Skeletal muscle satellite cell (primary cell): ENCODE data around the gene NVL.
"Not testable (repeated sequence)": the region's sequence is repeated elsewhere in the genome, so short reads cannot be mapped to it uniquely, and the experiment has no call there.

Experiments used
- H3K27me3 ChIP-seq: 2 replicates; pipeline ENCODE4 v1.7.0; 2013; ENCODE audit warnings: low read length; ENCODE audit not compliant: control insufficient read depth, insufficient read depth
- H3K36me3 ChIP-seq: 2 replicates; pipeline ENCODE4 v1.7.0; 2013; ENCODE audit warnings: mild to moderate bottlenecking, control low read depth, low read length; ENCODE audit not compliant: insufficient read depth
- H3K4me1 ChIP-seq: 2 replicates; pipeline ENCODE4 v1.7.0; 2013; ENCODE audit warnings: low read length; ENCODE audit not compliant: control insufficient read depth, insufficient read depth
- H3K4me2 ChIP-seq: 2 replicates; pipeline ENCODE4 v1.7.0; 2013; ENCODE audit warnings: mild to moderate bottlenecking, low read length
- H3K4me3 ChIP-seq: 2 replicates; pipeline ENCODE4 v1.7.0; 2013; ENCODE audit warnings: low read length
- H3K9ac ChIP-seq: 2 replicates; pipeline ENCODE4 v1.7.0; 2013; ENCODE audit warnings: mild to moderate bottlenecking, low read depth, low read length, moderate library complexity
- H3K9me3 ChIP-seq: replicated peaks from 2 replicates; pipeline ENCODE4 v1.7.0; 2013; ENCODE audit warnings: mild to moderate bottlenecking, control low read depth, low read length

NVL gene

DNA sequence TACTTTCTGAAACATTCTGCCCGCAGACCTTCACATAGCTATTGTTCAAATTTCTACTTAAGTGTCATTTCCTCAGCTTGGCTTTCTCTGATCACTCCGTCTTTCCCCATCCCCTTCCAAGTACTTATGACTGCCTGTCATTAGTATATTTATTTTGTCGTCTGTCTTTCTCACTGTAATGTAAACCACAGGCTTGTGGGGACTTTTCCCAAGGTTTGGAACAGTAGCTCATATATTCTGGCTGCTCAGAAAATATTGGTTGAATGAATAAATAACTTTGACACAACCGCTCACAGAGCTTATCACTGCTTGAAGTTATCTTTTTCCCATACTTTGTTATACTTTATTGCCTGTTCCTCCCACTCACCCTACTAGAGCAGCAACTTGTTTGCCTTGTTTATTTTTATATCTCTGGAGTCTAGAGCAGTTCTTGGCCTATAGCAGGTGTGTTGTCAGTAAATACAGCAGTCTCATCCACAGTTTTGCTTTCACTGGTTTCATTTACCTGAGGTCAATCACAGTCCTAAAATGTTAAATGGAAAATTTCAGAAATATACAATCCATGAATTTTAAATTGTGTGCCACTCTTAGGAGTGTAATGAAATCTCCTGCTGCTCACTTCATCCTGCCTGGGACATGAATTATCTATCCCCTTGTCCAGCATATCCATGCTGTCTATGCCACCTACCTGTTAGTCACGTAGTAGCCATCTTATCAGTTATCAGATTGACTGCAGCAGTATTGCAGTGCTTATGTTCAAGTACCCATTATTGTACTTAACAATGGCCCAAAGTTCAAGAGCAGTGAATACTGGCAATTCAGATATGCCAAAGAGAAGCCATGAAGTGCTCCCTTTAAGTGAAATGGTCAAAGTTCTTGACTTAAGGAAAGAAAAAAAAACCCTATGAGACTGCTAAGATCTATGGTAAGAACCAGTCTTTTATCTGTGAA lies 24.3 kb upstream of the NVL start:
- no peaks in the 10 kb centered on the region for H3K9me3 ChIP-seq

DNA sequence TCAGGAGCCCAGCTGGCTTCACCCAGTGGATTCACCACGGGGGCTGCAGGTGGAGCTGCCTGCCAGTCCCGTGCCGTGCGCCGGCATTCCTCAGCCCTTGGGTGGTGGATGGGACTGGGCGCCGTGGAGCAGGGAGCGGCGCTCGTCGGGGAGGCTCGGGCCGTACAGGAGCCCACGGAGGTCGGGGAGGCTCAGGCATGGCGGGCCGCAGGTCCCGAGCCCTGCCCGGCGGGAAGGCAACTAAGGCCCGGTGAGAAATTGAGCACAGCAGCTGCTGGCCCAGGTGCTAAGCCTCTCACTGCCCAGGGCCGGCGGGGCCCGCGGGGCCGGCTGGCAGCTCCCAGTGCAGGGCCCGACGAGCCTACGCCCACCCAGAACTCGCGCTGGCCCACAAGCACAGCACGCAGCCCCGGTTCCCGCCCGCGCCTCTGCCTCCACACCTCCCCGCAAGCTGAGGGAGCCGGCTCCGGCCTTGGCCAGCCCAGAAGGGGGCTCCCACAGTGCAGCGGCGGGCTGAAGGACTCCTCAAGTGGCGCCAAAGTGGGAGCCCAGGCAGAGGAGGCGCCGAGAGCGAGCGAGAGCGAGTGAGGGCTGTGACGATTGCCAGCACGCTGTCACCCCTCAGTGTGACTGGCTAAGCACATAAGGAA lies 22.6 kb upstream of the NVL start:
- not testable (repeated sequence) for H3K4me3 ChIP-seq, H3K4me1 ChIP-seq, H3K9ac ChIP-seq, H3K36me3 ChIP-seq, H3K27me3 ChIP-seq, H3K4me2 ChIP-seq, H3K9me3 ChIP-seq

More for the DNA sequence above, 24.3 kb upstream of the NVL start:
- Histone ChIP-seq H3K4me3 (no peak overlapping the region), H3K27me3 (no peaks in the 10 kb centered on the region), H3K36me3 (no peaks in the 10 kb centered on the region), H3K9ac (no peak overlapping the region), H3K4me2 (no peak overlapping the region), H3K4me1 (peaks cover 7% of the 10 kb centered on the region)

DNA sequence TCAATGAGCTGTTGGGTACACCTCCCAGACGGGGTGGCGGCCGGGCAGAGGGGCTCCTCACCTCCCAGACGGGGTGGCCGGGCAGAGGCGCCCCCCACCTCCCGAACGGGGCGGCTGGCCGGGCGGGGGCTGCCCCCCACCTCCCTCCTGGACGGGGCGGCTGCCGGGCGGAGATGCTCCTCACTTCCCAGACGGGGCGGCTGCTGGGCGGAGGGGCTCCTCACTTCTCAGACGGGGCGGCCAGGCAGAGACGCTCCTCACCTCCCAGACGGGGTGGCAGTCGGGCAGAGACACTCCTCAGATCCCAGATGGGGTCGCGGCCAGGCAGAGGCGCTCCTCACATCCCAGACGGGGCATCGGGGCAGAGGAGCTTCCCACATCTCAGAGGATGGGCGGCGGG lies 19.7 kb upstream of the NVL start:
- not testable (repeated sequence) for H3K4me3 ChIP-seq, H3K27me3 ChIP-seq, H3K9ac ChIP-seq, H3K4me1 ChIP-seq, H3K4me2 ChIP-seq, H3K36me3 ChIP-seq, H3K9me3 ChIP-seq

DNA sequence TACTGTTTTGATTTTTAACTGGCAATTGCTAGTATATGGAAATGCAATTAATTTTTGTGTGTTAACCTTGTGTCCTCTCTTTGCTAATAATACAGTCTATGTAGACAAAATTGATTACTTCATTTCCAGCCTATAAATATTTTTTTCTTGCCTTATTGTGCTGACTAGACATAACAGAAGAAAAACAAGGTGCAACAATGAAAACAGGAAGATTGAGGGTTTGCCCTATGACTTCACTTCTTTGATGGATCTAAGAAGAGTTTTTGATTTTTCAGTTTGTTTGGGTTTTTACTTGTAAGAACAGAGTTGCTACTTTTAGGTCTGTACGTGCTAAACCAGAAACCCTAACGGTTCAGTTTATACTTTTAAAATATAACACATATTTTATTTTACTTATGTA lies 18.2 kb upstream of the NVL start:
- no peaks in the 10 kb centered on the region for H3K4me1 ChIP-seq
- H3K4me2 ChIP-seq, result no peak overlapping the region

DNA sequence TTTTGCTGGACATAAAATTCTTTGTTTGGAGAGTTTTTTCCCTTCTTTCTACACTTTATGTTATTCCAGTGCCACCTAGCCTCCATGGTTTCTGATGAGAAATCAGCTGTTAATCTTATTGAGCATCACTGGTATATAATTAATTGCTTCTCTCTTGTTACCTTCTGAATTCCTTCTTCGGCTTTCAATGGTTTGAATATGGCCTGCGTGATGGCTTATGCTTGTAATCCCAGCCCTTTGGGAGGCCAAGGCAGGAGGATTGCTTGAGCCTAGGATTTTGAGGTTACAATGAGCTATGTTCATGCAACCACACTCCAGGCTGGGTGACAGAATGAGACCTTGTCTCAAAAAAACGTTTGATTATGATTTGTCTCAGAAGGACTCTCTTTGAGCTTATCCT lies 13.7 kb upstream of the NVL start:
- H3K4me1 ChIP-seq, result no peaks in the 10 kb centered on the region
- no peak overlapping the region for H3K4me3 ChIP-seq
- no peak overlapping the region for H3K4me2 ChIP-seq
- no peaks in the 10 kb centered on the region for H3K36me3 ChIP-seq
- H3K9ac ChIP-seq, result no peak overlapping the region
- peaks cover 11% of the 10 kb centered on the region for H3K9me3 ChIP-seq
- peaks cover 12% of the 10 kb centered on the region for H3K27me3 ChIP-seq

More for the DNA sequence above, 18.2 kb upstream of the NVL start:
- H3K9ac ChIP-seq, result no peak overlapping the region
- no peak overlapping the region for H3K4me3 ChIP-seq
- H3K27me3 ChIP-seq, result no peaks in the 10 kb centered on the region
- no peaks in the 10 kb centered on the region for H3K36me3 ChIP-seq
- peaks cover 8% of the 10 kb centered on the region for H3K9me3 ChIP-seq

DNA sequence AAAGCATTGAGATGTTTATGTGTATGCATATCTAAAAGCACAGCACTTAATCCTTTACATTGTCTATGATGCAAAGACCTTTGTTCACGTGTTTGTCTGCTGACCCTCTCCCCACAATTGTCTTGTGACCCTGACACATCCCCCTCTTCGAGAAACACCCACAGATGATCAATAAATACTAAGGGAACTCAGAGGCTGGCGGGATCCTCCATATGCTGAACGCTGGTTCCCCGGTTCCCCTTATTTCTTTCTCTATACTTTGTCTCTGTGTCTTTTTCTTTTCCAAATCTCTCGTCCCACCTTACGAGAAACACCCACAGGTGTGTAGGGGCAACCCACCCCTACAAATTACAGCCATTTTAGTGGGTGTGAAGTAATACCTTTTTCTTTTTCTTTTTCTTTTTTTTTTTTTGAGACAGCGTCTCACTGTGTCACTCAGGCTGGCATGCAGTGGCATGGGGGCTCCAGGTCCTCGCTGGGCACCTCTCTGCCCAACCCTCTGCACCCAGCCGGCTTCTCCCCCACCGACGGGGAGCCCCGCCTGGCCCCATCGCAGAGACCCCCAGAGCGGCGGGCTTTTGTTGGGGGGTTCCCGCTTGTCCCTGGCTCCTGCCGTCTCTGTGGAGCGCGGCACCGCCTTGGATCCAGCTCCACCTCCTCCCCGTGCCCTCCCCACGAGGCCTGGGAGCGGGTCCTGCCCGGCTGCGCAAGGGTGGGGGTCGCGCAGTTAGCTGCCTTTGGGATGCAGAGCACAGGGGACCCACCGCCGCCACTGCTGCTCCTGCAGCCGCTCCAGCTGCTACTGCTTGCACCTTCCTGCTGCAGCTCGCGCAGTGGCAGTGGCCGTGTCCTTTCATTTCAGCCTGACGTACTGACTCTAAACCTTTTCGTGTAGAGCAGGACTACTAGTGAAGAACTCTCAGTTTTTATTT lies 10.7 kb upstream of the NVL start:
- Histone ChIP-seq H3K9ac (peak overlapping the region; percentile 52), H3K9me3 (peaks cover 11% of the 10 kb centered on the region), H3K4me3 (peak overlapping the region; percentile 69), H3K4me2 (peak overlapping the region; percentile 92), H3K27me3 (peaks cover 13% of the 10 kb centered on the region)
- H3K4me1 ChIP-seq, H3K36me3 ChIP-seq: not testable (repeated sequence)

DNA sequence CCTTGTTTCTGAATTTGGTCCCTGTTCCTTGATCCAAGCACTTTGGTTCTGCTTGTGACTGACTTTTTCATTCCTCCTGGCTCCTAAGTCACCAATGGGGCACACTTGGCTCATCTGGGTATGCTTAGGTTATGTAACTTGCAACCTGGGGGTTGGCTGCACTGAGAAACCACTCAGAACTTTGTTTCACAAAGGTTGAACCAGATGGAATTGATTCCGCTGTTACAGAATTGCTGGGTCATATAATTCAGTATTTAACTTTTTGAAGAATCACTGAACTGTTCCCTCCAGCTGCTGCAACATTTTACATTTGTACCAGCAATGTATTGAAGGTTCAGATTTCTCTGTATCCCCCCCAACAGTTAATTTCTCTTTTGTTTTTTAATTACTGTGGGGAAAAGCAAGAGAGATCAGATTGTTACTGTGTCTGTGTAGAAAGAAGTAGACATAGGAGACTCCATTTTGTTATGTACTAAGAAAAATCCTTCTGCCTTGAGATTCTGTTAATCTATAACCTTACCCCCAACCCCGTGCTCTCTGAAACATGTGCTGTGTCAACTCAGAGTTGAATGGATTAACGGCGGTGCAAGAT lies 9.6 kb upstream of the NVL start:
- peaks cover 11% of the 10 kb centered on the region for H3K9me3 ChIP-seq
- no peak overlapping the region for H3K4me2 ChIP-seq
- H3K27me3 ChIP-seq, result peaks cover 13% of the 10 kb centered on the region
- H3K4me1 ChIP-seq, result no peaks in the 10 kb centered on the region
- H3K4me3 ChIP-seq, result no peak overlapping the region
- no peak overlapping the region for H3K9ac ChIP-seq
- no peaks in the 10 kb centered on the region for H3K36me3 ChIP-seq

DNA sequence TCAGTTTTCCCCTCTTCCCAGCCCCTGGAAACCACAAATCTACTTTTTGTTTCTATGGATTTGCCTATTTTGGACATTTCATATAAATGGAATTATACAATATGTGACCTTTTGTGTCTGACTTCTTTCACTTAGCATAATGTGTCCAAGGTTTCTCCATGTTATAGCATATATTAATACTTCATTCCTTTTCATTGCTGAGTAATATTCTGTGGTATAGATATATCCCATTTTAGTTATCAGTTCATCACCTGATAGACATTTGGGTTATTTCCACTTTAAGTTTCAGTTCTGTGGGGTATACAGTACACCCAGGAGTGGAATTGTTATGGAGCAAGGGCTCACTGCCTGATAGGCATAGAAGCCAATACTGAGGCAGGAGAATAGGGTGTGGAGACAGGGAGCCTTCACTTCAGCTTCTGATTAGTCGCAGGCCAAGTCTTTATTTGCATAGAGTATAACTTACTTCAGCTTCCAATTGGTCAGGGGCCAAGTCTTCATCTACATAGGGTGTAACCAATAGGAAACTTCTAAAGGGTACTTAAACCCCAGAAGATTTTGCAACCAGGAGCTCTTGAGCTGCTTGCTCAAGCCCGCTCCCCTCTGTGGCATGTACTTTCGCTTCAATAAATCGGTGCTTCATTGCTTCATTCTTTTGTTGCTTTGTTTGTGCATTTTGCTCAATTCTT lies 8.3 kb upstream of the NVL start:
- H3K36me3 ChIP-seq, result no peaks in the 10 kb centered on the region

DNA sequence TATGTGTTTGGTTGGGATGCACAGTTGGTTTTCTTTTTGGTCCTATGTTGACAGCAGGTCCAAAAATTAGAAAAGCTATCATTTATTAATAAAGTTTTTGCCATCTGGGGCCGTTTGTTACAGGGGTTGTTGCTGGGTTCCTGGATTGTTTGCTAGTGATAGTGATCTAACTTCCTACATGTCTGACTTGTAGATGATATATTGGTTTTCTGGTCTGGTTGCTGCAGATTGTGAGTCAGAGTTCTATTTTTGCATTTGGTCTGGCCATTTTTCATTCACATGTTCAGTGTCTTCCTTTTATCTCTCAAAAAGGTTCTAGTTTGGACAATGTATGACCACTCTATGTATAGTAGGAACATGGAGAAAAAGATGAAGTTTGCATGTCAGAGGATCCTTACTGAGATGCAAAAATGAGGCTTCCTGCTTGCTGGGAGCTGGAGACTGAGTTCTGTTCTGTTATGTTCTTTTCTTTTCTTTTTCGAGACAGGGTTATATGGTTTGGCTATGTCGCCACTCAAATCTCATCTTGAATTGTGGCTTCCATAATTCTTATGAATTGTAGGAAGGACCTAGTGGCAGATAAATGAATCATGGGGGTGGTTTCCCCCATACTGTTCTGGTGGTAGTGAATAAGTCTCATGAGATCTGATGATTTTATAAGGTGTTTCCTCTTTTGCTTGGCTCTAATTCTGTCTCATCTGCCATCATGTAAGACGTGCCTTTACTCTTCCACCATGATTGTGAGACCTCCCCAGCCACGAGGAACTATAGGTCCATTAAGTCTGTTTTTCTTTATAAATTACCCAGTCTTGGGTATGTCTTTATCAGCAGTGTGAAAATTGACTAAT lies 4.2 kb upstream of the NVL start:
- peaks cover 8% of the 10 kb centered on the region for H3K4me1 ChIP-seq
- H3K27me3 ChIP-seq, result peaks cover 4% of the 10 kb centered on the region
- no peak overlapping the region for H3K4me2 ChIP-seq
- H3K4me3 ChIP-seq, result no peak overlapping the region
- no peaks in the 10 kb centered on the region for H3K9me3 ChIP-seq
- no peaks in the 10 kb centered on the region for H3K36me3 ChIP-seq
- H3K9ac ChIP-seq, result no peak overlapping the region

More for the DNA sequence above, 8.3 kb upstream of the NVL start:
- Histone ChIP-seq H3K4me2 (no peak overlapping the region), H3K9ac (no peak overlapping the region), H3K4me3 (no peak overlapping the region), H3K27me3 (peaks cover 13% of the 10 kb centered on the region), H3K9me3 (peaks cover 4% of the 10 kb centered on the region), H3K4me1 (peaks cover 8% of the 10 kb centered on the region)

DNA sequence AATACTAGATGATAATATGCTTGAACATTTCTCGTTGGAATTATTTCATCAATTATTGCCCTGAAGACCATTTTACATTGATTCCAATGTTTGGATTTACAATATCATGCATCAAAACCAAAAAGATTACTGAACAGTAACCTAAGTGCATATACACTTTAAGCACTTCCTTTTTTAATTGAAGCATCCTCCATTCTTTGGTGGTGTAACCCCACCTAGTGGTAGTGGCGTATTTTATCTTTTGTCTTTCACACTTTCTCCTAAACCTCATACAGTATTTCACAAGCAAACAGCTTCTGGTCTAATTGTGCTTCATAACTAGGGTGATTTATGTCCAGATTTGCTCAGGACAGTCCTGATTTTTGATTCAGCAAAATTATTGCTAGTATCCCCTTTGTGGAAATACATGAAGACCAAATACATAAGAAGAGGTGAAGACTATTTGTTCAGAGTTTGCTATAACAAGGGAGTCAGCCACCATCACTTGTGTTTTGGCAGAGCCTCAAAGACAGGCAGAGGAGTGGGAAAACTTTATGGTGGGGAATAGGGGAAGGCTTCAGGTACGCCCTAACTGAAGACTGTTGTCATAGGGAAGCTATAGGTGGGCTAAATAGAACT lies 3.4 kb upstream of the NVL start:
- H3K4me3 ChIP-seq, result no peak overlapping the region
- H3K4me1 ChIP-seq, result peaks cover 15% of the 10 kb centered on the region
- H3K27me3 ChIP-seq, result no peaks in the 10 kb centered on the region
- no peaks in the 10 kb centered on the region for H3K9me3 ChIP-seq
- no peaks in the 10 kb centered on the region for H3K36me3 ChIP-seq
- peak overlapping the region; percentile 41 for H3K4me2 ChIP-seq
- no peak overlapping the region for H3K9ac ChIP-seq
